Measurements from ENCODE around the gene GABRR2.
"Not testable (repeated sequence)": the region's sequence is repeated elsewhere in the genome, so short reads cannot be mapped to it uniquely, and the experiment has no call there.

GABRR2 gene

DNA sequence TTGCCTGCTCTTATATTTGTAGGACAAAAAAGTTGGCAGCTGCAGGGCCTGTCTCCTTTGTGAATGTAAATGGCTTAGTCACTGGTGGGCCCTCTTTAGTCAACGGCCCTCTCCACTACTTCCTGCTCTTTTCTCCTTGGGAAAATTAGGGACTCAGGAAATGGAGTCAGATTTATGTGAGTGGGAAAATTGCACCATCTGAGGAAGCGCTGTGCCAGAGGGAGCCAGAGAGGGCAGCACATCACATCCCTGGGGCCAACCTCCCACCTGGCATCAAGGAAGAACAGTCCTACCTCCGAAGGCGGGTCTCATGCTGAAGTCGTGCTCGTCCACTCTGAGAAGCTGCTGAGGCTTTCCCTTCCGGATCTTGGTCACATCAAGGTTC lies 15.6 kb downstream of the GABRR2 start:
- H3K27ac ChIP-seq (ENCODE audit: low read depth, low read length): no peak overlapping the region
- no peaks in the 10 kb centered on the region for H3K27me3 ChIP-seq (ENCODE audit: control insufficient read depth, insufficient read depth, low read length)
- no peaks in the 10 kb centered on the region for H3K4me1 ChIP-seq (ENCODE audit: control insufficient read depth, insufficient read depth, low read length)
- no peak overlapping the region for H3K9ac ChIP-seq (ENCODE audit: low read length)
- no peaks in the 10 kb centered on the region for H3K36me3 ChIP-seq (ENCODE audit: control insufficient read depth, insufficient read depth, low read length)
- H3K4me3 ChIP-seq (ENCODE audit: low read length): no peak overlapping the region

DNA sequence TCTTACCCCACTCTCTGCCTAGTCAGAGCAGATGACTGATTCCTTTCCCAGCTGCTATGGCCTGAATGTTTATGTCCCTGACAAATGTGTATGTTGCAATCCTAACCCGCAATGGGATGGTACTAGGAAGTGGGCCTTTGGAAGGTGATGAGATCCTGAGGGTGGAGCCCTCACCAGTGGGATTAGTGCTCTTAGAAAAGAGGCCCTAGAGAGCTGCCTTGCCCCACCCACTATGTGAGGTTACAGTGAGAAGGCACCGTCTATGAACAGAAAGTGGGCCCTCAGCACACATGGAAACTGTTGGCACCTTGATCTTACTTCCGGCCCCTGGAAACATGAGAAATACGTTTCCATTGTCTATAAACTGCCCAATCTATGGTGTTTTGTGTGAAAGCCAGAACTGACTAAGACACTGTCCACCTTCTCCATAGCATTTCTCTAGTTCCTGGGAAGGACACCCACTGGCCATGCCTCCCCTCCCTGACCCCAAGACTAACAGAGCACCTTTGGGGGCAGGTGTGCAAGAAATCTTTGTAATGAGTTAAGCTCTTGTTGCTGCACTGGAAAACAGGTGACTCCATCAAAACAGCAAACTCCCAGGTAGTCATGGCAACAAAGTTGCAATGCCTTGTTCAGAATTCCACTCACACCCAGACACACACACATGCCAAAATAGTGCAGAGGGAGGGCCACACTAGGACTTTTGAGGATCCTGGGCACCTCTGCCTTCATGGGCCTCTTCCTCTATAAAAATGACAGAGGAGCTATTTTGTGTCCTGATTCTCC lies 16.2 kb downstream of the GABRR2 start:
- no peak overlapping the region for H3K27ac ChIP-seq (ENCODE audit: low read depth, low read length)
- no peak overlapping the region for H3K9ac ChIP-seq (ENCODE audit: low read length)
- H3K4me1 ChIP-seq (ENCODE audit: control insufficient read depth, insufficient read depth, low read length): no peaks in the 10 kb centered on the region
- no peaks in the 10 kb centered on the region for H3K36me3 ChIP-seq (ENCODE audit: control insufficient read depth, insufficient read depth, low read length)
- H3K27me3 ChIP-seq (ENCODE audit: control insufficient read depth, insufficient read depth, low read length): no peaks in the 10 kb centered on the region
- no peak overlapping the region for H3K4me3 ChIP-seq (ENCODE audit: low read length)

DNA sequence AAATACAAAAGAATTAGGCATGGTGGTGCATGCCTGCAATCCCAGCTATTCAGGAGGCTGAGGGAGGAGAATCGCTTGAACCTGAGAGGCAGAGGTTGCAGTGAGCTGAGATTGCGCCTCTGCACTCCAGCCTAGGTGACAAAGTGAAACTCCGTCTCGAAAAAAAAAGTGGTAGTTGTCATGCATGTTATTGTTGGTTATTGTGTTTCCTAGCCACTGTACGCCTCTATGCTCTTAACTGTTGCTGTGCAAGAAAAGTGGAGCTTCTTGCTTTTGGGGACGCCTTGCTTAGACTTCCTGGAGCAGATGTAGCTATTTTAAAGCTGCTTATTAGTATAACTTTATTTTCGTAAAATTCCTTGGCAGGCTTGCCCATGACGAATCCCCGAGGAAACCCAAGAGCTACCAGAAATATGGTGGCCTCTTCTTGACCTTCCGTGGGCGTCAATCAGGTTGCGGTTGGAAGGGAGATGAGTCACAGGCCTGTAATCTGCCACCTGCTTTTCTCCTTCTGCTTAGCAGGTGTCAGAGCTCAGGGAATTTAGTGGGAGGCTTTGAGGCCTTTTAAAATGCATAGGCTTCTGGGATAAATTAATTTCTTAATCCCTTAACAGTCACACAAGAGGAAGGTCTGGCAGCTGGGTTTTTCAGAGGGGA lies 17.3 kb downstream of the GABRR2 start:
- Histone ChIP-seq H3K27me3 (ENCODE audit: control insufficient read depth, insufficient read depth, low read length) (no peaks in the 10 kb centered on the region), H3K36me3 (ENCODE audit: control insufficient read depth, insufficient read depth, low read length) (no peaks in the 10 kb centered on the region), H3K4me1 (ENCODE audit: control insufficient read depth, insufficient read depth, low read length) (no peaks in the 10 kb centered on the region), H3K9ac (ENCODE audit: low read length) (no peak overlapping the region), H3K27ac (ENCODE audit: low read depth, low read length) (no peak overlapping the region), H3K4me3 (ENCODE audit: low read length) (no peak overlapping the region)

DNA sequence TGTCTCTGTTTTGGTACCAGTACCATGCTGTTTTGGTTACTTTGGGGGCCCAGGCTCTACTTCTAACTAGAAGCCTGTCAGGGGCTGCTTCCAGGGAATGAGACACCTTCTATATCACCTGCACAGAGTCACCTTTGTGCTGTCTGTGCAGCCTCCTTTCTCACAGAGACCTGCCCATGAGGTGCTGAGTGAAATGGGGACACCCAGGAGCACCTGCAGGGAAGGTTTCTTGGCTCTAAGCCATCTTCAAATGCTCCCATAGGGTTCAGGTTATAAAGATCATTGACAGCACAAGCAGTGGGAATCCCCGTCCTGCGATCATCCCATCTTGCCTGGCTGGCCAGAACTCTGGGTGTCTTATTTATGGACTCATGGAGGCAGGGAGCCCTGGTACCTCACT lies 19.1 kb downstream of the GABRR2 start:
- Histone ChIP-seq H3K27ac (ENCODE audit: low read depth, low read length) (no peak overlapping the region), H3K4me1 (ENCODE audit: control insufficient read depth, insufficient read depth, low read length) (no peaks in the 10 kb centered on the region), H3K27me3 (ENCODE audit: control insufficient read depth, insufficient read depth, low read length) (no peaks in the 10 kb centered on the region), H3K36me3 (ENCODE audit: control insufficient read depth, insufficient read depth, low read length) (no peaks in the 10 kb centered on the region), H3K4me3 (ENCODE audit: low read length) (no peak overlapping the region), H3K9ac (ENCODE audit: low read length) (no peak overlapping the region)

GRCh38 chr6:89295116-89295515 lies 20.0 kb downstream of the GABRR2 start:
- H3K4me3 ChIP-seq (ENCODE audit: low read length); H3K4me1 ChIP-seq (ENCODE audit: control insufficient read depth, insufficient read depth, low read length); H3K27me3 ChIP-seq (ENCODE audit: control insufficient read depth, insufficient read depth, low read length); H3K27ac ChIP-seq (ENCODE audit: low read depth, low read length); H3K36me3 ChIP-seq (ENCODE audit: control insufficient read depth, insufficient read depth, low read length); H3K9ac ChIP-seq (ENCODE audit: low read length): not testable (repeated sequence)

GRCh38 chr6:89291256-89291819 lies 23.8 kb downstream of the GABRR2 start:
- Histone ChIP-seq H3K36me3 (ENCODE audit: control insufficient read depth, insufficient read depth, low read length) (no peaks in the 10 kb centered on the region), H3K9ac (ENCODE audit: low read length) (no peak overlapping the region), H3K4me1 (ENCODE audit: control insufficient read depth, insufficient read depth, low read length) (no peaks in the 10 kb centered on the region), H3K27me3 (ENCODE audit: control insufficient read depth, insufficient read depth, low read length) (no peaks in the 10 kb centered on the region), H3K4me3 (ENCODE audit: low read length) (no peak overlapping the region), H3K27ac (ENCODE audit: low read depth, low read length) (no peak overlapping the region)

DNA sequence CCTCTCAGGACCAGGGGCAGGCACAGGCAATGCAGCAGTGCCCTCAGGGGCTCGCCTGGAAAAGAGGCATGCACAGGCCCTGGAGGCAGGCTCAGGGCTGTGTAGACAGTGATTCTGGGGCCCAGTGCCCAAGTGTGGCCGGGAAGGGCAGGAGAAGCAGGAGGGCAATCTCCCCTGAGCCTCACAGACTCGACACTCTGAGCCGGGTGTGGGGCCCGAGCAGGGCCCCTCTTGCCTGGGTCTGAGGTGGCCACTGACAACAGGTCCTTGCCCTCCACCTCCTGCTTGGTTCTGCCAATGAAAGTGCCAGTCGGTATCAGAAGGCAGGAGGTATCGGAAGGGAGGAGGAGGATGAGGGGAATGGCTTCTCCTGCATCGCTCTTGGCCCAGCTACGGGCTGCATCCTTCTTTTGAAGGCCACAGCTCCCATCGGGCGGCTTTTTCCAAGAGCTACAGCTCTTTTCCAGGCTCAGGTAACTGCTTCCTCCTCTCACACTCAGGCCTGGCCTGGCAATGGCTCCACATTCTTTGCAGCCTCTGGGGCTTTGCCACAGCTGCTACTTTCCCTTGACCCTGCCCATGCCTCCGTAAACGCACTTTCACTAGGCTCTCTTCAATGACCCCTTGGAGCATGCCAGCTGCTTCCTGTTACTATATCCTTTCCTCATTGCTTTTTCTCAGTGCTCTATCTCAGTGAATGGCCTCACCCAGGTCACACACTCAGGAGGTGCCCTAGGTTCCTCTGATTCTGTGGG lies 24.5 kb downstream of the GABRR2 start:
- Histone ChIP-seq H3K4me3 (ENCODE audit: low read length) (no peak overlapping the region), H3K27me3 (ENCODE audit: control insufficient read depth, insufficient read depth, low read length) (no peaks in the 10 kb centered on the region), H3K9ac (ENCODE audit: low read length) (no peak overlapping the region)

DNA sequence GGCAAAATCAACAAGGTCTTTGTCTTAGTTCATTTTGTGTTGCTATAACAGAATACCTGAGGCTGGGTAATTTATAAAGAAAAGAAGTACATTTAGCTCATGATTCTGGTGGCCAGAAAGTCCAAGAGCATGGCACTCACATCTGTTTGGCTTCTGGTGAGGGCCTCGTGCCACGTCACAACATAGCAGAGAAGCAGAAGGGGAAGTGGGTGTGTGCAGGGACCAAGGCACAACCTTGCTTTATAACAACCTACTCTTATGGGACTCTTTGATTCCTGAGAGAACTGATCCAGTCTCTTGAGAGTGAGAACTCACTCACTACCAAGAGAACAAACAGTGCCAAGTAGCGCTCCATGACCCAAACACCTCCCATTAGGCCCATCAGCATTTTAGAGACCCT lies 25.4 kb downstream of the GABRR2 start:
- Histone ChIP-seq H3K4me3 (ENCODE audit: low read length) (no peak overlapping the region), H3K4me1 (ENCODE audit: control insufficient read depth, insufficient read depth, low read length) (no peaks in the 10 kb centered on the region), H3K36me3 (ENCODE audit: control insufficient read depth, insufficient read depth, low read length) (no peaks in the 10 kb centered on the region), H3K27me3 (ENCODE audit: control insufficient read depth, insufficient read depth, low read length) (no peaks in the 10 kb centered on the region), H3K27ac (ENCODE audit: low read depth, low read length) (no peak overlapping the region), H3K9ac (ENCODE audit: low read length) (no peak overlapping the region)

More for the DNA sequence above, 24.5 kb downstream of the GABRR2 start:
- Histone ChIP-seq H3K27ac (ENCODE audit: low read depth, low read length) (no peak overlapping the region), H3K4me1 (ENCODE audit: control insufficient read depth, insufficient read depth, low read length) (no peaks in the 10 kb centered on the region), H3K36me3 (ENCODE audit: control insufficient read depth, insufficient read depth, low read length) (no peaks in the 10 kb centered on the region)

- Histone ChIP-seq H3K27ac (ENCODE audit: low read depth, low read length) (no peak overlapping the region), H3K9ac (ENCODE audit: low read length) (no peak overlapping the region), H3K4me1 (ENCODE audit: control insufficient read depth, insufficient read depth, low read length) (no peaks in the 10 kb centered on the region), H3K4me3 (ENCODE audit: low read length) (no peak overlapping the region), H3K36me3 (ENCODE audit: control insufficient read depth, insufficient read depth, low read length) (no peaks in the 10 kb centered on the region), H3K27me3 (ENCODE audit: control insufficient read depth, insufficient read depth, low read length) (no peaks in the 10 kb centered on the region)
Measured at GRCh38 chr6:89287351-89288028, 27.6 kb downstream of the GABRR2 start.

- Histone ChIP-seq H3K4me3 (ENCODE audit: low read length) (no peak overlapping the region), H3K9ac (ENCODE audit: low read length) (no peak overlapping the region), H3K36me3 (ENCODE audit: control insufficient read depth, insufficient read depth, low read length) (no peaks in the 10 kb centered on the region), H3K27ac (ENCODE audit: low read depth, low read length) (no peak overlapping the region), H3K27me3 (ENCODE audit: control insufficient read depth, insufficient read depth, low read length) (no peaks in the 10 kb centered on the region), H3K4me1 (ENCODE audit: control insufficient read depth, insufficient read depth, low read length) (no peaks in the 10 kb centered on the region)
Measured at GRCh38 chr6:89286516-89286915, 28.6 kb downstream of the GABRR2 start.

DNA sequence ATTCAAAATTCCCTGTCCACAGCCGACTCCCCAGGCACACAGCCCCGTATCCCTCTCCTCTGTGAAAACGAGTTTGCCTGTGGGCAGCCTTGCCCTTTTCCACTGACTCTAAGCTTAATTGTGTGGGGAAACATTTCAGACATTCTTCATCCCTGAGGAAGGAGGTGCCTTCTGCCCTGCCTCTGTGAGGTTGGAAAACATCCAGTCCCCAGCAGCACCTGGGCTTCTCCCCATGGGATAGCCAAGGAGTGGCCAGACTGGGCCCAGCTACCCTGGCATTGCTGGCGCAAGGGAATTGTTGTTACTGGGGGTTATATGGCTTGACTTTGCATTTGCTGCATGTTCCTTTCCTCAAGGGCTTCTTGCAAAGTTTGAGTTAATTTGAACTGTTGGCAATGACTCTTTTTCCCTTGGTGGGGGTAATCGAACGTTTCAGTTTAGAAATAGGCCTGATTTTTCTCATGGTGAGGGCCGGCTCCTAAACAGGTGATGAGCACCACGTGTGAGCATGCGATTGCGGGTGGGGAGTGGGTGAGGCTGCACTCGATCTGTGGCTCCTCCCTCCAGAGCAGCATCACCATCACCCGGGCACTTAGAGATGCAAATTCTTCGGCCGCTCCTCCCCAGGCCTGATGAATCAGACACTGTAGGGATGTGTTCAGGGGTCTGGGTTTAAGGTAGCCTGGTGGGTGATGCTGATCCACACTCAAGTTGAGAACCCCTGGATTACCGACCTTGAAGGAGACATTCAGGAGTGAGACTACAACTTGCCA lies 29.9 kb downstream of the GABRR2 start:
- Histone ChIP-seq H3K27me3 (ENCODE audit: control insufficient read depth, insufficient read depth, low read length) (no peaks in the 10 kb centered on the region), H3K4me1 (ENCODE audit: control insufficient read depth, insufficient read depth, low read length) (no peaks in the 10 kb centered on the region), H3K36me3 (ENCODE audit: control insufficient read depth, insufficient read depth, low read length) (no peaks in the 10 kb centered on the region), H3K27ac (ENCODE audit: low read depth, low read length) (no peak overlapping the region), H3K9ac (ENCODE audit: low read length) (no peak overlapping the region), H3K4me3 (ENCODE audit: low read length) (no peak overlapping the region)
